ENCODE data around the gene MED9.

- no peak for TF ChIP-seq CTCF (IDR thresholded peaks at IDR 0.05)
- no peak for TF ChIP-seq USF1 (IDR thresholded peaks at IDR 0.05; ENCODE audit: borderline replicate concordance, low read depth)
Observed at GRCh38 chr17:17491546-17491988, 14.8 kb downstream of the MED9 start.
